ENCODE results near the gene HSPG2. TPM values are rescaled to one million over a fixed set of nuclear protein-coding genes. Genes with fewer than 3 reads are reported as not detected.

The HSPG2 gene
- total RNA-seq, result 251 and 279 TPM in 2 replicates

DNA sequence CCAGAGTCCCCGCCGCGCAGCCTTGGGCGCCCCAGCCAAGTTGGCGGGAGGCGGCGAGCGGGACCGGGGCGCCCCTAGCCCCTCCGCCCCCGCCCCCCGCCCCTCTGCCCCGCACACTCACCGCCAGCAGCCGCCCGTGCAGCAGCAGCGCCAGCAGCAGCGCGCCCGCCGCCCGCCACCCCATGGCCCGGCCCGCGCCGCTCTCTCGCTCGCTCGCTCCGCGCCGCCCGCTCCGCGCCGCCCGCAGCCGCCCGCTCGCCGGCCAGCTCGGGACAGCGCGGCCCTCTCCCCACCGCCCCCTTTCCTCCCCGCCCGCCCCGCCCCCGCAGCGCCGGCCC, at the start of gene HSPG2:
Gene HSPG2, minus strand, starts transcription at position 277 of the 338 bp plus-strand sequence. Its CDS starts 93 bp downstream, at position 184.

GRCh38 chr1:21976703-21977239, 39.7 kb upstream of the HSPG2 start, which contains the start of gene CELA3B:
Gene CELA3B, plus strand, starts transcription at chr1:21977022. Its CDS starts 18 bp downstream, at chr1:21977040.

DNA sequence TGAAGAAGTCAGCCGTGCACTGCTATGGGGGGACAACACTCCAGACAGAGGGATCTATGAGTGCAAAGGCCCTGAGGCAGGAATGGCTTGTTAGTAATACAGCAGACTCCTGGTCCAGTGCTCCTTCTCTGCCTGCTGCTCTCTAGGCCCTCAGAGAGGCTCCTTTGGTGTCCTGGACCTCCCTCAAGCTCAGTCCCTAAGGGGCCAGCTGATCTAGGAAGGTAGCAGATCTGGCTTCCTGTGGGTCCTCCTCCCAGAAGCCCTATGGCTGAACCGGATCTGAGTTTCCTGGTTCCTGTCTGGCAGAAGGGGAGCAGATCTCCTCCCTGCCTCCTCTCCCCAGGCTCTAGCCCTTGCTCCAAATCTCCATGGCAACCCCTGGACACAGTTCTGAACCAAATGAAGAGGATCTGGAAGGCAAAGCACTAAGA, 125.2 kb downstream of the HSPG2 start, which contains the start of gene LDLRAD2:
Gene LDLRAD2, plus strand, starts transcription at position 391 of the 431 bp plus-strand sequence. CDS start 187 bp downstream, outside the sequence.

GRCh38 chr1:21782868-21783678, 154.0 kb downstream of the HSPG2 start, which contains the start of gene USP48:
Gene USP48, minus strand, starts transcription at chr1:21783149. Its CDS starts 192 bp downstream, at chr1:21782957.

Other genes starting within 250 kb of the HSPG2 start
- gene USP48, start 154.2 kb downstream of the HSPG2 start, total RNA-seq, result 64.1 and 66.4 TPM in 2 replicates
- gene LDLRAD2, start 125.0 kb downstream of the HSPG2 start, total RNA-seq, result 0.39 TPM in 1 of 2 replicates, not detected in the other
- gene CELA3B, start 39.7 kb upstream of the HSPG2 start, total RNA-seq, result not detected in 2 replicates
- gene CELA3A, start 64.3 kb upstream of the HSPG2 start, total RNA-seq, result not detected in 2 replicates
- gene CDC42, start 115.4 kb upstream of the HSPG2 start, total RNA-seq, result 557 and 578 TPM in 2 replicates
- not detected in 2 replicates for gene WNT4, start 205.8 kb upstream of the HSPG2 start, total RNA-seq

Measured in articular chondrocyte of knee joint (primary cell).